AG04450 (cell line): ENCODE data around the gene PADI6. TPM values are rescaled to one million over a fixed set of nuclear protein-coding genes. Genes with fewer than 3 reads are reported as not detected.

ENCODE experiments used
- CTCF ChIA-PET: fragments of 300-600, 350-600 bp; formaldehyde crosslinking; extraction: SDS; loops from one replicate; lab custom pipeline; 2022; ENCODE audit warnings: antibody characterized with exemption, inconsistent platforms; lab: Charles Lee
- POLR2A ChIA-PET: fragments of 350-600 bp; formaldehyde crosslinking; extraction: SDS; loops from one replicate; lab custom pipeline; 2021; ENCODE audit warnings: antibody characterized with exemption, inconsistent platforms; lab: Yijun Ruan, JAX
- DNase-seq: peaks from one replicate; pipeline ENCODE4 v3.0.0-alpha.2; 2011; ENCODE audit warnings: low read depth, low spot score
- H3K27ac ChIP-seq: one replicate; pipeline ENCODE4 v1.5.1; 2012; ENCODE audit warnings: low read depth, low read length, control low read depth
- H3K27me3 ChIP-seq: one replicate; pipeline ENCODE4 v1.6.0; 2012; ENCODE audit warnings: low read length; ENCODE audit not compliant: control insufficient read depth, insufficient read depth
- H3K4me3 ChIP-seq: 2 replicates; pipeline ENCODE4 v1.5.1; 2011; ENCODE audit warnings: mild to moderate bottlenecking, low read depth, low read length, control low read depth
- H3K9me3 ChIP-seq: 2 replicates; pipeline ENCODE4 v1.5.1; 2012; ENCODE audit warnings: low read length; ENCODE audit not compliant: control insufficient read depth, insufficient read depth
- polyA plus RNA-seq: library from polyadenylated mRNA; depleted of rRNA; stranded (reverse); fragments of >200 nt; gene quantifications from 2 replicates; pipeline ENCODE4 v1.2.3, GENCODE V29; 2011
- TF ChIP-seq, protein P1 (sequence below): IDR thresholded peaks from 2 replicates; pipeline ENCODE4 v1.5.1; 2011; ENCODE audit warnings: low read depth, low read length, control low read depth, inconsistent platforms

Gene PADI6
- polyA plus RNA-seq, 1 experiment = not detected

DNA sequence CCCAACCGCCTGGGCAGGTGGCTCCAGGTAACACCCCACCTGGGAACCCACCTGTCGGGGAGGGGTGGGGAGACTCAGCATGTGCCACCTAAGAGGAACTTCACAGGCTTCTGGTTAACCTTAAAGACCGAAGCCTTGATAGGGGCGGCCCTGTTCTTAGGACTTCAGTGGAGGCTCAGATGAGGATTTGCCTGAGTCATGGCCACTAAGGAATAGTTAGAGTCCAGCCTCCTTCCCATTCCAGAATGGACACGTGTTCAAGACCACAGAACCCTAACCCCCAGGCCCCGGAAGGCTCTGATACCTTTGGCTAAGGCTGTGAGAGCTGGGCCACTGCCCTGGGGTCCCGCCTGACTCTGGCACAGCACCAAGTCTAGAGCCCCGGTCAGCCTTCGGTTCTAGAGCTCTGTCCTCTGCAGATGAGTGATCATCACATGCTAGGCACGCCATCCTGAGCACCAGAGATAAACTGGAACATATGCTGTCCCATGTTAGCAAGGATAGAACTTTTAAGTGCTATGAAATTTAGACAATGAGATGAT, 20.3 kb downstream of the PADI6 start:
- Histone ChIP-seq H3K9me3 (no peaks in the 10 kb centered on the region), H3K27ac (no peak overlapping the region), H3K4me3 (no peak overlapping the region), H3K27me3 (peaks cover 38% of the 10 kb centered on the region)
- ChIA-PET POLR2A (no interaction called here), CTCF (interaction anchor here (0.6 kb wide), 1 partner anchor 85 kb away, joined by 3 read pairs; no protein-coding TSS in a partner anchor)
- TF ChIP-seq, protein P1, sequence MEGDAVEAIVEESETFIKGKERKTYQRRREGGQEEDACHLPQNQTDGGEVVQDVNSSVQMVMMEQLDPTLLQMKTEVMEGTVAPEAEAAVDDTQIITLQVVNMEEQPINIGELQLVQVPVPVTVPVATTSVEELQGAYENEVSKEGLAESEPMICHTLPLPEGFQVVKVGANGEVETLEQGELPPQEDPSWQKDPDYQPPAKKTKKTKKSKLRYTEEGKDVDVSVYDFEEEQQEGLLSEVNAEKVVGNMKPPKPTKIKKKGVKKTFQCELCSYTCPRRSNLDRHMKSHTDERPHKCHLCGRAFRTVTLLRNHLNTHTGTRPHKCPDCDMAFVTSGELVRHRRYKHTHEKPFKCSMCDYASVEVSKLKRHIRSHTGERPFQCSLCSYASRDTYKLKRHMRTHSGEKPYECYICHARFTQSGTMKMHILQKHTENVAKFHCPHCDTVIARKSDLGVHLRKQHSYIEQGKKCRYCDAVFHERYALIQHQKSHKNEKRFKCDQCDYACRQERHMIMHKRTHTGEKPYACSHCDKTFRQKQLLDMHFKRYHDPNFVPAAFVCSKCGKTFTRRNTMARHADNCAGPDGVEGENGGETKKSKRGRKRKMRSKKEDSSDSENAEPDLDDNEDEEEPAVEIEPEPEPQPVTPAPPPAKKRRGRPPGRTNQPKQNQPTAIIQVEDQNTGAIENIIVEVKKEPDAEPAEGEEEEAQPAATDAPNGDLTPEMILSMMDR = no peak
- DNase-seq = no peak

GRCh38 chr1:17393230-17393629, 21.2 kb downstream of the PADI6 start:
- CTCF ChIA-PET = interaction anchor here (0.6 to 0.7 kb wide), 2 partner anchors 26 to 84 kb away, joined by 3 read pairs; no protein-coding TSS in a partner anchor
- H3K27me3 ChIP-seq = peaks cover 34% of the 10 kb centered on the region
- no peak for DNase-seq
- TF ChIP-seq, protein P1 = no peak
- H3K4me3 ChIP-seq = no peak overlapping the region
- POLR2A ChIA-PET = no interaction called here
- H3K9me3 ChIP-seq = no peaks in the 10 kb centered on the region
- H3K27ac ChIP-seq = no peak overlapping the region

DNA sequence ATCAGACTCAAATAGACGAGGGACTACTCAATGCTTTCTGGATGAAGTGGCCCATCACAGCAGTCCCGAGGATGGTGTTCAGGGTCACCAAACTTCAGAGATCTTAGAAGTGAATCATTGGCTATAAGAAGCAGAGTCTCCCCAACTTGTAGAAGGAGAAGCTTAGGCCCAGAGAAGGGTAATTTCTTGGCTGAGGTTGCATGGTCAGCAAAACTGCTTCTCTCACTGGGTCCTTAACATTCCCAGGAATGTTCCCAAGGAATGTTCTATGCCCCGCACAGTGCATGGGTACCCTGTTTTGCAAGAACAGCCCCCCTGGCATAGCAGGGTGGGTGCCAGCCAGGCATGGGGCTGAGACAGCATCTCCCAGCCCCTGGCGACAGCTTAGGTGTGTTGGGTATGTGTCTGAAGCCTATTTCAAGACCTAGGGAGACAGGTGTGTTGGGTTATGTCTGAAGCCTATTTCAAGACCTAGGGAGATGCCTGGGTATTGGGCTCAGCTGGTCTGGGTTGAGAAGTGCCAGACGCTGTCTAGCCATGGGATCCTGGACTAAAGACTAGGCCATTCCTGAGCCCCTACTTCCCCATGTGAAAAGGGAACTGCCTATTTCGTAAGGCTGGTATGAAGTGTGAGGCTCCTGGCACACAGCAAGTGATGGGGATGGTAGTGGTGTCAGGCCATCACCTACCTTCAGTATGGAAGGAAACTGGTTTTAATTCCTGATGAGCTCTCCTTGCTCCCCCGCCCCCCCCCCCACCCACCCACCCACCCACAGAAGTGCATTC, 26.1 kb downstream of the PADI6 start:
- no peak overlapping the region for H3K27ac ChIP-seq
- H3K9me3 ChIP-seq = no peaks in the 10 kb centered on the region
- no peak for DNase-seq
- ChIA-PET POLR2A (no interaction called here), CTCF (interaction anchor here (0.6 to 1.4 kb wide), 3 partner anchors 21 to 79 kb away, joined by 3 read pairs; partner anchors contain the start of gene RCC2)
- TF ChIP-seq, protein P1 = no peak
- H3K4me3 ChIP-seq = no peak overlapping the region
- H3K27me3 ChIP-seq = peaks cover 18% of the 10 kb centered on the region

GRCh38 chr1:17400725-17401341, 28.8 kb downstream of the PADI6 start:
- ChIA-PET CTCF (interaction anchor here (1.6 kb wide), 1 partner anchor 18 kb away, joined by 5 read pairs; no protein-coding TSS in a partner anchor), POLR2A (no interaction called here)
- H3K27me3 ChIP-seq = peaks cover 6% of the 10 kb centered on the region
- no peak for DNase-seq
- H3K9me3 ChIP-seq = no peaks in the 10 kb centered on the region
- no peak overlapping the region for H3K4me3 ChIP-seq
- no peak overlapping the region for H3K27ac ChIP-seq
- TF ChIP-seq, protein P1 = no peak
